Measurements from ENCODE around the gene IP6K1. TPM values are rescaled to one million over a fixed set of nuclear protein-coding genes. Genes with fewer than 3 reads are reported as not detected.
A peak's percentile ranks its signal among the peaks of the same experiment; 100 is the strongest.
"Not testable (repeated sequence)": the region's sequence is repeated elsewhere in the genome, so short reads cannot be mapped to it uniquely, and the experiment has no call there.

Gene IP6K1
- polyA plus RNA-seq, 1 donor from 2014 or later, result 28.7 TPM

- peak overlapping the region; percentile 87 to 97 (median 96) for H3K4me3 Mint-ChIP-seq
- H3K4me1 Mint-ChIP-seq, result peaks cover 16 to 22% (median 19%) of the 10 kb centered on the region in 3 donors
- peaks cover 5% of the 10 kb centered on the region for H3K36me3 Mint-ChIP-seq
- no peaks in the 10 kb centered on the region for H3K27me3 Mint-ChIP-seq
- peak overlapping the region; percentile 96 to 99 (median 98) for H3K27ac Mint-ChIP-seq
- H3K9me3 Mint-ChIP-seq, result no peaks in the 10 kb centered on the region
These were observed 581 bp downstream of the IP6K1 start for GRCh38 chr3:49785565-49786356.

GRCh38 chr3:49782277-49782676 lies 4.1 kb downstream of the IP6K1 start:
- peaks cover 26 to 32% (median 27%) of the 10 kb centered on the region in 3 donors for H3K4me1 Mint-ChIP-seq
- not testable (repeated sequence) for H3K36me3 Mint-ChIP-seq, H3K27me3 Mint-ChIP-seq, H3K4me3 Mint-ChIP-seq, H3K9me3 Mint-ChIP-seq, H3K27ac Mint-ChIP-seq

GRCh38 chr3:49781415-49782199 lies 4.7 kb downstream of the IP6K1 start:
- peaks cover 23 to 30% (median 26%) of the 10 kb centered on the region in 3 donors for H3K4me1 Mint-ChIP-seq
- peak overlapping the region in 1 of 4 donors; percentile 6 for H3K4me3 Mint-ChIP-seq

GRCh38 chr3:49780975-49781365 lies 5.4 kb downstream of the IP6K1 start:
- H3K27ac Mint-ChIP-seq, H3K27me3 Mint-ChIP-seq, H3K9me3 Mint-ChIP-seq, H3K36me3 Mint-ChIP-seq: not testable (repeated sequence)
- Mint-ChIP-seq H3K4me1 (peaks cover 23 to 28% (median 26%) of the 10 kb centered on the region in 3 donors), H3K4me3 (peak overlapping the region in 1 of 4 donors; percentile 6)

More at GRCh38 chr3:49781415-49782199, 4.7 kb downstream of the IP6K1 start:
- Mint-ChIP-seq H3K9me3 (no peaks in the 10 kb centered on the region), H3K36me3 (peaks cover 8% of the 10 kb centered on the region), H3K27me3 (no peaks in the 10 kb centered on the region), H3K27ac (peak overlapping the region in 1 of 3 donors; percentile 21)

GRCh38 chr3:49780080-49780974 lies 6.0 kb downstream of the IP6K1 start:
- H3K4me3 Mint-ChIP-seq, result peak overlapping the region in 1 of 4 donors; percentile 31

GRCh38 chr3:49779358-49780079 lies 6.8 kb downstream of the IP6K1 start:
- Mint-ChIP-seq H3K4me3 (no peak overlapping the region), H3K4me1 (peaks cover 17 to 25% (median 24%) of the 10 kb centered on the region in 3 donors), H3K27ac (no peak overlapping the region), H3K27me3 (no peaks in the 10 kb centered on the region), H3K36me3 (peaks cover 5% of the 10 kb centered on the region), H3K9me3 (no peaks in the 10 kb centered on the region)

More at GRCh38 chr3:49780080-49780974, 6.0 kb downstream of the IP6K1 start:
- H3K27me3 Mint-ChIP-seq, result no peaks in the 10 kb centered on the region
- H3K27ac Mint-ChIP-seq, result peak overlapping the region in 1 of 3 donors; percentile 78
- peaks cover 5% of the 10 kb centered on the region for H3K36me3 Mint-ChIP-seq
- H3K9me3 Mint-ChIP-seq, result no peaks in the 10 kb centered on the region
- H3K4me1 Mint-ChIP-seq, result peaks cover 19 to 23% (median 22%) of the 10 kb centered on the region in 3 donors

- not testable (repeated sequence) for H3K36me3 Mint-ChIP-seq
These were observed 10.2 kb downstream of the IP6K1 start for GRCh38 chr3:49776101-49776500.

GRCh38 chr3:49775538-49775937 lies 10.8 kb downstream of the IP6K1 start:
- H3K27ac Mint-ChIP-seq, result no peak overlapping the region

More at GRCh38 chr3:49776101-49776500, 10.2 kb downstream of the IP6K1 start:
- not testable (repeated sequence) for H3K4me3 Mint-ChIP-seq, H3K27ac Mint-ChIP-seq, H3K9me3 Mint-ChIP-seq, H3K27me3 Mint-ChIP-seq
- H3K4me1 Mint-ChIP-seq, result peaks cover 16 to 28% (median 22%) of the 10 kb centered on the region in 3 donors

GRCh38 chr3:49772703-49773102 lies 13.6 kb downstream of the IP6K1 start:
- H3K27ac Mint-ChIP-seq, result no peak overlapping the region
- H3K36me3 Mint-ChIP-seq, result peaks cover 3% of the 10 kb centered on the region
- H3K9me3 Mint-ChIP-seq, result no peaks in the 10 kb centered on the region
- H3K27me3 Mint-ChIP-seq, result no peaks in the 10 kb centered on the region
- H3K4me3 Mint-ChIP-seq, result no peak overlapping the region
- peaks cover 11 to 23% (median 22%) of the 10 kb centered on the region in 3 donors for H3K4me1 Mint-ChIP-seq

More at GRCh38 chr3:49775538-49775937, 10.8 kb downstream of the IP6K1 start:
- Mint-ChIP-seq H3K36me3 (peaks cover 3% of the 10 kb centered on the region), H3K27me3 (no peaks in the 10 kb centered on the region), H3K4me1 (peaks cover 16 to 22% (median 20%) of the 10 kb centered on the region in 3 donors), H3K9me3 (no peaks in the 10 kb centered on the region), H3K4me3 (no peak overlapping the region)

GRCh38 chr3:49771340-49771938 lies 14.9 kb downstream of the IP6K1 start:
- Mint-ChIP-seq H3K4me1 (peaks cover 12 to 23% (median 20%) of the 10 kb centered on the region in 3 donors), H3K9me3 (no peaks in the 10 kb centered on the region), H3K27me3 (no peaks in the 10 kb centered on the region), H3K27ac (peak overlapping the region in 1 of 3 donors; percentile 35), H3K4me3 (no peak overlapping the region), H3K36me3 (no peaks in the 10 kb centered on the region)

GRCh38 chr3:49769926-49770325 lies 16.4 kb downstream of the IP6K1 start:
- Mint-ChIP-seq H3K9me3 (no peaks in the 10 kb centered on the region), H3K4me3 (no peak overlapping the region), H3K27me3 (no peaks in the 10 kb centered on the region), H3K36me3 (no peaks in the 10 kb centered on the region), H3K27ac (peak overlapping the region in 1 of 3 donors; percentile 4), H3K4me1 (peaks cover 12 to 21% (median 17%) of the 10 kb centered on the region in 3 donors)

- Mint-ChIP-seq H3K27ac (peak overlapping the region in 1 of 3 donors; percentile 4), H3K4me3 (no peak overlapping the region), H3K9me3 (no peaks in the 10 kb centered on the region)
These were observed 16.9 kb downstream of the IP6K1 start for GRCh38 chr3:49769286-49769915.

GRCh38 chr3:49763981-49764380 lies 22.4 kb downstream of the IP6K1 start:
- Mint-ChIP-seq H3K36me3 (peaks cover 2% of the 10 kb centered on the region), H3K27me3 (no peaks in the 10 kb centered on the region), H3K4me1 (peaks cover 7 to 16% (median 11%) of the 10 kb centered on the region in 3 donors), H3K4me3 (no peak overlapping the region), H3K27ac (no peak overlapping the region), H3K9me3 (no peaks in the 10 kb centered on the region)

More at GRCh38 chr3:49769286-49769915, 16.9 kb downstream of the IP6K1 start:
- no peaks in the 10 kb centered on the region for H3K36me3 Mint-ChIP-seq
- H3K4me1 Mint-ChIP-seq, result peaks cover 8 to 21% (median 14%) of the 10 kb centered on the region in 3 donors
- no peaks in the 10 kb centered on the region for H3K27me3 Mint-ChIP-seq
